GM18873 (cell line): ENCODE data around the gene KRT9.

Source experiments
- ATAC-seq: cut with Tn5 transposase; IDR thresholded peaks from one replicate; pipeline ENCODE4 v1.9.1; 2021; ENCODE audit warnings: mild to moderate bottlenecking, moderate library complexity, moderate number of reproducible peaks; ENCODE audit not compliant: unreplicated experiment, low FRiP score

Gene KRT9

DNA sequence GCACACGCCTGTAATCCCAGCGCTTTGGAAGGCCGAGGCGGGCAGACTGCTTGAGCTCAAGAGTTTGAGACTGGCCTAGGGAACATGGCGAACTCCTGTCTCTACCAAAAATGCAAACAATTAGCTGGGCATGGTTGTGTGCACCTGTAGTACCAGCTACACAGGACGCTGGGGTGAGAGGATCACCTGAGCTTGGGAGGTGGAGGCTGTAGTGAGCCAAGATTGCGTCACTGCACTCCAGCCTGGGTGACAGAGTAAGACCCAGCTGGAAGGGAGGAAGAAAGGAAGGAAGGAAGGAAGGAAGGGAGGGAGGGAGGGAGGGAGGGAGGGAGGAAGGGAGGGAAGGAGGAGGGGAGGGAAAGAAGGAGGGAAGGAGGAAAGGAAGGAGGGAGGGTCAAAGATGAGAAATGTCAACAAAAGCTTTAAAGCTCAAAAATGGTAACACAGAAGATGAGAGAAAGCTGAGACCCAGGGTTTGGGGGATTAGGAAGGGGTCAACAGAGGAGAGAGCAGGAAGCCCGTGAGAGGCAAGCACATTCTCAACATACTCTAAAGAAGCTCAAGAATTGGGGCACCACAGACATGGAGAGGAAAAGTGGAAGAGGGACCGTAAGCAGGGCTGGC is 38.8 kb downstream of the KRT9 start:
- no peak for ATAC-seq

GRCh38 chr17:41531993-41532392 is 39.9 kb downstream of the KRT9 start:
- ATAC-seq, result no peak

DNA sequence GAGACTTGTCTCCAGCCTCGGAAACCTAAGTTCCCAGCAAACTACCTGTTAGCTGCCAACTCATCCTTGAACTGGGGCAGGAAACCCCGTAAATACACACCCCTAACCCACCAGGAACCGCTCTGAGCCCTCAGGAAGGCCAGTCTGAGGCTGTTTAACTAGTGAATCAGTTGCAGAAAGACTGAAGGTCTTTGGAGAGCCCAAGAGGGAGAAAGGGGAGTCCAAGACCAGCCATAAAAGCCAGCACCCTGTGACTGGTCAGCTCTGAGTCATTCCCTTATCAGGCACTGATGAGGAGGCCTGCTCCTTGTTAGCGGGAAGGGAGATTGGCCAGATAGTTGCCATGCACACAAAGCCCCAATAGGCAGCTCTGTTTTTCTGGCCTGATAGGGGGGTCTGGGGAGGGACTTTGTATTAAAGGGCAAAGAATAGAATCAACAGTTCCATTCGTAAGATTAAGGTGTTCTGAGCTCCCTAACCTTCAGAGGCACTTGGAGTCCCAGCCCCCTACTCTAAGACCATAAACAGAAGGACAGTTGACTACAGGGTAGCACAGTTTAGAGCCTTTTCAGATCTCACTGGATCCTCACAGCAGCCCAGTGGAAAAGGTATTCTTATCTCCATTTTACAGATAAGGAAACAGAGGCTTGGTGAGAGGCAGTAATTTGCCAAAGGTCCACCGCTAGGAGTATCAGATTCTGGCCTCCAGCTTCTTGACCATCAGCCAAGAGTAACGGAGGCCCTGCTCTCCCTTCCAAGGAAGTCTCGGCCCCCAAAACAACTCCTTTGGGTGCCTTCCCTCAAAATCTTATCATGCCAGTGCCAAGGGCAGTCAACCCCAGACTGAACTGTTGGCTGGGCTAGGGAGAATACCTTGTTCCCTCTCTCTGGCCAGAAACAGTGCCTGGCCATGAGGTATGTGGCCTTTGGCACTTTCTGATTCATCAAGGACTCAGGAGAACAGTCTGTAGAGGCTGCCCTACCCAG is 41.5 kb downstream of the KRT9 start:
- no peak for ATAC-seq

- ATAC-seq, result no peak
Measured at GRCh38 chr17:41529491-41529915, 42.4 kb downstream of the KRT9 start.

GRCh38 chr17:41528959-41529353 is 42.9 kb downstream of the KRT9 start:
- no peak for ATAC-seq

DNA sequence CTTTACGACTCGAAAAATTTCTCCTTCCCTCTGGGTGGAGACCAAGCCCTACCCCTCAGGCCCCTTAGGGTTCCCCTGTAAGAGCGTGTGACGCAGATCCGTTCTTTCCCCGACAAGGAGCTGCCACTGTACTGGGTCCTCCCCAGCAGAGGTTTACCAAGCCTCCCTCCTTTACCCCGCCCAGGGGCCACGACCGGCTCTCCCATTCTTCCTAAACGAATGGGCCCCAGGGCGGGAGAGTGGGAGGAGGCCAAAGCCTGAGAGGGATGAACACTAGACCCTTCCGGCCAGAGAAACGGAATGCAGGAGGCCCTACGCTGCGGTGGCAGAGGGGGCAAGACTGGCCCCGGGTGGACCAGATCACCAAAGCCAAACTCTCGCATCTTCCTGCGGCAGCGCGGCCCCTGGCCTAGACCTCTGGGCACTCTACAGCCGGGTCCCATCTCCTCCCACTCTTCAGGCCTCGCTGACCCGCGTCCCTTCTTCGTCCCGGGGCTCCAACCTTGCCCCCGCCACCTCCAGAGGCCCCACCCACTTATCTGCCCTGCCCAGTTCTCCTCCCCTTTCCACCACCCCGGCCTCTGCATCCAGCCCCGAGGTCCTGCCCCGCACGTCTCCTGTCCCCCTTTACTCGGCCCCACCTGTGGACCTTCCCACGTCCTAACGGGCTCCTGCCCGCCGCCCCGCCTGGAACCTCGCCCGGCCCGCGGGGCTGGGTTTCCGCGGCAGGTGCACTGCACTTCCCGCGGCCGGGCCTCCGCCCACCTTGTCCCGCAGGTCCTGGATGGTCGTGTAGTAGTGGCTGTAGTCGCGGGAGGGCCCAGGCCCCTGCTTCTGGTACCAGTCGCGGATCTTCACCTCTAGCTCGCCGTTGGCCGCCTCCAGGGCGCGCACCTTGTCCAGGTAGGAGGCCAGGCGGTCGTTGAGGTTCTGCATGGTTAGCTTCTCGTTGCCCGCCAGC is 44.5 kb downstream of the KRT9 start:
- ATAC-seq, result no peak

- ATAC-seq, result no peak
Measured at GRCh38 chr17:41524261-41524660, 47.6 kb downstream of the KRT9 start.

DNA sequence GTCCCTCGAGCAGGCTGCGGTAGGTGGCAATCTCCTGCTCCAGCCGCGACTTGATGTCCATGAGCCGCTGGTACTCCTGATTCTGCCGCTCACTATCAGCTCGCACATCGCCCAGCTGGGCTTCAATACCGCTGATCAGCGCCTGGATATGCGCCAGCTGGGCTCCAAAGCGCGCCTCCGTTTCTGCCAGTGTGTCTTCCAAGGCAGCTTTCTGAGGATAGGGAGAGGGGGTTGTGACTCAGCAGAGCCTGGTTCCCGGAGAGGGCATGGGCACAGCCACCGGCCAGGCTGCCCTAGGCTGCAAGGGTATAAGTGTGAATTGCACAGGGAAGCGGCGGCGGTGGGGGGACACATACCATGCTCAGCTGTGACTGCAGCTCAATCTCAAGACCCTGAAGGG is 48.1 kb downstream of the KRT9 start:
- no peak for ATAC-seq

DNA sequence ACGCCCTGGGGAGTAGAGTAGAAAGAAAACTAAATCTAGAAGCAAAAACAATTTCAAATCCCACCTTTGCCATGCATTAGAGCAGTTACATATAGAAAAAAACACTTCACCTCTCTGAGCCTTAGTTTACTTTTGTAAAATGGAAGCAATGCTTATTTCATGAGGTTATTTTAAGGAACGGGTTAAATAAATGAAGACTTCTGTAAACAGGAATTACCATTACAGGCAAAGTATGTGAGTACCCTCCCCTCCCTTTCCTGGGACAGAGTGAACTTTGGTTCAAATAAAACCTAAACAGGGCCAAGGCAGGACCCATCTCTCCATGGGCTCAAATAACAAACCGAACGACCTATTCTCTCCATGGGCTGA is 48.6 kb downstream of the KRT9 start:
- ATAC-seq, result no peak

- no peak for ATAC-seq
Measured at GRCh38 chr17:41522301-41523224, 49.3 kb downstream of the KRT9 start.

DNA sequence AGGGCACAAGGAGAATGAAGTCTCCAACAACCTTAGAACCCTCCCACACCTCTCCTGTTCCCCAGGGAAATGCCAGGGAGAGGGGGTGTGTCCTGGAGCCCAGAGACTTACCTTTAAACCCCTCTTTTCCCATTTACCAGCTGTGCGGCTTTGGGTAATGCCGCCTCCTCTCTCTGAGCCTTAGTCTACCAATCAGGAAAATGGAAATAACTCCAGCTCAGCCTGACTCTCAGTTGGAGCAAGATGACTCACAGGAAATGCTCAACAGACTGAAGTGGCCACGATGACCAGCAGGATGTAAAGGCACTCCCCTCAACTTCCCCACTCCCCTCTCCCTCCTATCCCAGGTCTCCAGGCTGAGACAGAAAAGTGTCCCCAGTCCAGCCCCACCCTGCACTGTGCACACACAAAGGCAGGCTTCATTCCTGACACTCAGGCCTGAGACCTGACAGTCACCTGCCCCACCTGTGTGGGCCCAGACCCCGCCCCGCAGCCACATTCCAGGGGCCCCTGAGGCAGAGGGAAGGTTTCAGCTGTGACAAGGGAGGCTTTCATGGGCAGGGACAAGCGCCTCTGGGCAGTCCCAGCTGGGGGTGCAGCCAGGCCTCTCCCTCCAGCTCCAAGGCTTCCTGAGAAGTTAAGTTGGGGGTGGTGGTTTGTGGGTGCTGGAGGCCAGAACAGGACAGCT is 50.1 kb downstream of the KRT9 start:
- ATAC-seq, result no peak

DNA sequence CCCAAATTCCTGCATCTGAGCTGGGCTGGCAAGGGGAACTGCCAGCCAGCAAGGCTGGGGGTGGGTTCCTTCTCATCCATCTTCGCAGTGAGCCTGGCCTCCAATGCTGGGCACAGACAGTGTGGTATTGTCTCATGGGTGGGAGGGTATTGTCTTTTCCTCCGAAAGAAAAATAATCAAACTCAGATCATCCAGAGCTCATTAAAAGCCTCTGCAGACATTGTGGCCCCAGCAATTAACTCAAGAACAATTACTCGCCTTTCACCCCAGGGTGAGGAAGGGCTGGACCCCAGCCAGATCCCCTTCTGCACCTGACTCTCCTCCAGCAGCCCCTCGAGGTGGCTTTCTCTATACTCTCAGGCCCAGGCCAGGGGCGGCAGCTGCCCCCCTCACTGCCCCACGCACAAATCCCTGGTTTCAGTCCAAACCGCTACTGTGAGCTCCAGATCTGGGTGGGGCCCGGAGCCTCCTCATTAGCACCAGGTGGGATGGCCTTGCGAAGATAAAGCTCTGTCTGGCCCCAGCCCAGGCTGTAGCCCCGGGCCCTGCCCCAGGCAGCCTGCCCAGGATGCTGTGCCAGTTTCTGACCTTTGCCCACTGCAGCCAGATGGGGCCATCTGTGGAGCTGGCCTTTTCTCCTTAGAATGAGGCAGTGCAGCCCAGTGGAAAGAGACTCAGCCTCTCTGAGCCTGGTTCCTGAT is 50.9 kb downstream of the KRT9 start:
- no peak for ATAC-seq

DNA sequence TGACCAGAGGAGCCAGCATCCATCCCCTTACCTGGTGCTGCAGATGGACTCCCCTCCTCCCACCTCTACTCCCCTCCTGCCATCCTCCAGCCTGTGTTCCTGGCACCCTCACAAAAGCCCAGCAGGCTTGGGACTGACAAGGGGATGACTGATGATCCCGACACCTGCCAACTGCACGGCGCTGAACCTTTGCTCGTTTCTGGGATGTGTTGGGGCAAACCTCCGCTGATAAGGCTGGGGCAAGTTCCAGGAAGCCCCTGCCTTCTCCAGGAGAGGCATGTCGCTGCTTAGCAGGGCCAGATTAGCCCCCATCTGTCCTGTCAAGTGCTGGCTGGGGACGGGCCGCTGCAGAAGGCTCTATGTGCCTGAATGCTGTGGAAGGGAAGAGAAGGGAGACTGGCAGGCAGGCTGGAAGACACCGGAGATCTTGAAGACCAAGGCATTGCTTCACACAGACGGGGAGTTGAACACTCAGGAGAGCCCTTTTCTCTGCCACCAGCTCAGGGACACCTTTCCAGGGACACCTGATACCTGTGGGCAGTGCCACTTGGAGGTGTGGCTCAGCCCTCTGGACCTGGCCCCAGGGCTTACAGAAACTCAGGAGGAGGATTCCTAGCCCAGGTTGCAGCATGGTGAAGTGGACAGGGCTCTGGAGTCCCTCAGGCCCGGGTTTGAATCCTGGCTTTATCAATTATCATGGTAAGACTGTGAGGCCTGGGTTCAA is 52.2 kb downstream of the KRT9 start:
- no peak for ATAC-seq

DNA sequence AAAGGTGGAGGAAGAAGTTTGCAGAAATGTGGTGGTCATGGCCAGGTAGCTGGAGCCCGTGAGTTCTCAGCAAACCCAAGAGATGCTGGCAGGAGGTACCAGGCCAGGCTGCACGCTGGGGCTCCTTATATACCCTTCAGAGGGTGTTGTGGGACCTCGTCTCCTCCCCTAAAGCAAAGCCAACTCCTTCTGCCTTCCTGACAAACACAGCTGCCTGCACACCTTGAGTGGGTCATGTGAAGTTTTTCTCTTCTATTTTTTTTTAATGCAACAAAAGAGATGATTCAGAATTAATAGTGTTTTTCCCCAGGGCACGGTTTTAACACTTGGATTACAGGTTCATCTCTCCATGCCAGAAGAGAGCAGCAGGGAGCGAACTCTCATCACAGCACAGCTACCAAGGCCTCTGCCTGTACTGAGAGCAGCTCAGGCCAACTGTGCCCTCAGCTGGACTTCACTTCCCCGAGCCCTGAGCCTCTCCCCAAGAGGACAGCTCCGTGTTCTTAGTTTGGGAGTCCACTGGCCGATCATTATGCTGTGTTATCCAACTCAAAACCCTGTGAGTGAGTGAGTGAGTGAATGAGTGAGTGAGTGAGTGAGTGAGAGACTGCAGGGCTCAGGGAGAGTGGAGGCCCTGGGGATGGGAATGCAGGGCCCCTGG is 52.9 kb downstream of the KRT9 start, which contains the start of gene KRT15:
KRT15 (minus strand) TSS at position 102 of the 661 bp plus-strand sequence; CDS start at position 39, 63 bp downstream.
- no peak for ATAC-seq

DNA sequence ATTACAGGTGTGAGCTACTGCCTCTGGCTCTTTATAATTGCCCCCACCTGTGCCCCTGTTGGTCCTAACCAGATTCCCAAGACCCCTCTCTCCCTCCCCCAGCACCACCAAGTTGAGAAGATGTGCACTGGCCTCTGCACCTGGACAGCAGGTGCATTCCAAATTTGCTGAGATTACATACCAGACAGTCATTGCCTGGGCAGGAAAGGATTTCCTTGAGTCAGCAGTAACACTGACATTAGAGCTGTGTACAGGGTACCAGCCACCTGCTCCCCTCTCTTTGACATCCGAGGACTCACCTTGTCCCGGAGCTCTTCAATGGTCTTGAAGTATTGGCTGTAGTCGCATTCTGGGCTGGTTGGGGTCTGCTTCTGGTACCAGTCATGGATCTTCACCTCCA is 53.8 kb downstream of the KRT9 start:
- ATAC-seq, result no peak

DNA sequence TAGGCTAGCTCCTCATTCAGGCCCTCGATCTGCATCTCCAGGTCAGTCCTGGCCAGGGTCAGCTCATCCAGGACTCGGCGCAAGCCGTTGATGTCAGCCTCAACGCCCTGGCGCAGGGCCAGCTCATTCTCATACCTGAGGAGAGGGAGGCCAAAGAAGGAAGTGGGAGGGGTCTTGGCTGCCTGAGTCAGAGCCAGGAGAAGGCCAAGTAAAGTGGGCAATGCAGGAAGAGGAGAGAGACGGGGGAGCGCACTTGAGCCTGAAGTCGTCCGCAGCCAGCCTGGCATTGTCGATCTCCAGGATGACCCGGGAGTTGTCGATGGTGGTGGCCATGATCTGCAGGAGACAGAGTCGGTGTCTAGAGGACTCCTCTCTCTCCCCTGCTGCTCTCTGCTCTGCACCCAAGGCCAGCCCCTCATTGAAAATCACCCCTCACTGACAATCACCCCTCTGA is 55.0 kb downstream of the KRT9 start:
- ATAC-seq, result no peak

DNA sequence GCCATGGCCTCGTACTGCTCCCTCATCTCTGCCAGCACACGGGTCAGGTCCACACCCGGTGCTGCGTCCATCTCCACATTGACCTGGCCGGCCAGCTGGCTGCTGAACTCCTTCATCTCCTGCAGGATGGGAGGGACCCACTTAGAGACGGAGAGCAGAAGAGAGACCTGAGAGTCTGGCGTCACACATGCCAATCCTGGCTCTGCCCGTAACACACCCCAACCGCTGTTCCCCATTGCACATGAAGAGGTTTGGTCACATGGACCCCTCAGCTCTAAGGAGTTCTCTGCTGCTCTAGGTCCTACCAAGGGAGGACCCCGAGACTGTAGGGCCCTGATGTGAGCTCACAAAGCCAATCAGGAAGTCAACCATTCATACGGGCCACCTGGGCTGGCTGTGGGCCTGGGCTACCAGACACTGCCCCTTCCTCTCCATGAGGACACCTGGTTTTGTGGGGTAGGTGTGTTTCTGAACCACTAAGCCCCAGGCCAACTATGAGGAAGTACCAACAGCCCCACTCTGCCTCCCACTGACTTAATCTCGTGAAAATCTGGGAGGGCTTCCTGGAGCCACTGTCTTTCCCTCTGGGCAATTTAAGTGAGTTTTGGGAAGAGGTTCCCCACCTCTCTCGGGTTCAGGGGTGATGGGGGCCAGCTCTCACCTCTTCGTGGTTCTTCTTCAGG is 55.6 kb downstream of the KRT9 start:
- no peak for ATAC-seq
